Astrocyte (in vitro differentiated cells and primary cell): Measurements from ENCODE around the gene PPP2R5E.

Source experiments
- CTCF ChIP-seq: IDR thresholded peaks from 2 replicates; pipeline ENCODE4 v1.5.1; 2011; ENCODE audit warnings: low read depth, mild to moderate bottlenecking, inconsistent platforms, low read length, moderate library complexity; ENCODE audit not compliant: insufficient read depth
- EZH2 ChIP-seq: IDR thresholded peaks from 2 replicates; pipeline ENCODE4 v1.6.1; 2012; ENCODE audit warnings: mild to moderate bottlenecking, low read length, inconsistent platforms; ENCODE audit not compliant: insufficient read depth

- TF ChIP-seq EZH2, result no peak
- TF ChIP-seq CTCF, result no peak
Observed at GRCh38 chr14:63443988-63444387, 99.2 kb downstream of the PPP2R5E start.
